ENCODE data around the gene SET. TPM values are rescaled to one million over a fixed set of nuclear protein-coding genes. Genes with fewer than 3 reads are reported as not detected.

The SET gene
- polyA plus RNA-seq, 4 donors = 586 to 729 (median 699) TPM

DNA sequence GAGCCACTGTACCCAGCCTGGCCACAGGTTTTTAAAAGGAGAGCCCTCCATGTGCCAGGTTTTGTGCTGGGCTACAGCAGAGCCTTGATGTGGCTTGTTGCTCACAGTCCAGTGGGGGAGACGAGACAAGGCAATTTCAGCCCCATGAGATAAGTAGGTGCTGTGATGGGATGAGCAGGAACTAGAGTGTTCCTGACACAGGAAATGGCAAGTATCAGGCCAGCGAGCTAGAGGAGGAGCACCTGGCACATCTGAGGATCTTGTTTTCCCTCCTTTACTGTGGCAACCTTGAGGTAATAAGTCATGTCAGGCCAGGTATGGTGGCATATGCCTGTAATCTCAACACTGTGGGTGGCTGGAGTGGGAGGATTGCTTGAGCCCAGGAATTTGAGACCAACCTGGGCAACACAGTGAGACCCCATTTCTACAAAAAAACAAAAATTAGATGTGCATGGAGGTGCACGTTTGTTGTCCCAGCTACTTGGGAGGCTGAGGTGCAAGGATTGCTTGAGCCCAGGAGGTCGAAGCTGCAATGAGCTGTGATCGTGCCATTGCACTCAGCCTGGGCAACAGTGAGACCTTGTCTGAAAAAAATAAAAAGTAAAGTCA lies 38.7 kb downstream of the SET start:
- no peak for DNase-seq (ENCODE audit: low read depth in 4 of 4, low spot score in 3 of 4)

DNA sequence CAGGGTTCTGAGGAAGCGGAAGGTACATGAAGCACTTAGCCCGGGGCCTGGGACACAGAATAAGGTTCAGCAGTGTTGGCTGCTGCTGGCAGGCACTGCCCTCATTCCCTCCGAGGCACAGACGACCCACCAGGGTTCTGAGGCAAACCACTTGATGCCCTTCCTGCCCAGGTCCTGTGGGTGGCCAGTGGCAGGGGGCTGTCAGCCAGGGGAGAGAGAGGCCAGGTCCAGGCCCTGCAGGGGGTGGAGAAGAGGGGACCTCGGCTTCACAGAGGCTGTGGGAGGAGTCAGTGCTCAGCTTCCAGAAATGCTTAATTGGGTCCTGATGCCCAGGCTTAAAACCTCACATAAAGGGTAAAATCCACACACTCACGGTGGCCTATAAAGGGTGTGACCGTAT lies 39.3 kb downstream of the SET start:
- no peak for DNase-seq (ENCODE audit: low read depth in 4 of 4, low spot score in 3 of 4)

DNA sequence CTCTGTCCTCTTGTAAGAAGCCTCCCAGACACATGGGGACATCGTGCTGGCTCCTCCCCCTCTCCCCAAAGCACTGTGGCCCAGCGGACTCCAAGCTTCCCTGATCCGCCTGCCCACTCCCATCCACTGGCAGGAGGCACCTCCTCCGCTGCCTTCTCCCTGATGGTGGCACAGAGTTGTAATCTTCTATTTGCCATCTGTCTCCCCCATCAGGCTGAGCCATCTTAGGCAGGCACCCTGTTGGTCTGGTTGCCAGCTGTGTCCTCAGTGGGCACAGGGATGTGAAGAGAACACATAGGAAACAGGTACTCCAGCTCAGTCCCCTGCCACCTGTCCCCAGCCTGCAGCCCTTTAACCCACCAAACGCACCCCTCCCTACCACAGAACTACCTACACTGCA lies 40.3 kb downstream of the SET start:
- DNase-seq (ENCODE audit: low read depth in 4 of 4, low spot score in 3 of 4) = no peak

DNA sequence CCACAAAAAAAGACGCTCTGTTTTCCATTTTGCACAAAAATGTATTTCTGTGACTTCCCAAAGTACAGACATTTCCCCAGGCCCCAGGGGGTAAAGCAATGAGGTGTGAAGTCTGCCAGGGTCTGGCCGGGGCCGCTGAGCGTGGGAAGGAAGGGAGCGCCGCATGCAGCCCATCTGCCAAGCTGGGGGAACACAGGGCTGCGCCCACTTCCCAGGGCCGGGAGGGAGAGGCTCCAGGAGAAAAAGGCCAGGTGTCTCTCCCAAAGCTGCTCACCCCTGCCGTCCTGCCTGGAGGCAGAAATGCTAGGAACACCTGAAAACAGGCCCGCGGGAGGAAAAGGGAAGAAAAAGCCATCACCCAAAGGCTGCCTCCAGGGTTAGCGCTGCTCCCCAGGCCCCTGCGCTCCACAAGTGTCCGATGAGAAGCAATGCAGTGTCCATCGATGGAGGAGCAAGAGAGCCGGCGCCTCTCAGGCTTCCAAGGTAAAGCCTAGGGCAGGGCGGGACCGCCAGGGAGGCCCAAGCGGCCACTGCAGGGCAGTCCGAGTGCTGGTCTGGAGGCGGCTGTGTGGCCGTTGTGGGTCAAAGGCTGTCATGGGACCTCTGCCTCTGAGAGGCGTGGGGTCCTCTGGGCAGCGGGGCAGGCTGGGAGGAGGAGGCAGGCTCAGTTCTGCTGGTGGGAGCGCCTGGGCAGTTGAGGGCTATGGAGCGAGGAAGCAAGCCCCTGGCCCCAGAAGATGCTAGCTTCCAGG lies 40.9 kb downstream of the SET start:
- DNase-seq (ENCODE audit: low read depth in 4 of 4, low spot score in 3 of 4) = no peak

DNA sequence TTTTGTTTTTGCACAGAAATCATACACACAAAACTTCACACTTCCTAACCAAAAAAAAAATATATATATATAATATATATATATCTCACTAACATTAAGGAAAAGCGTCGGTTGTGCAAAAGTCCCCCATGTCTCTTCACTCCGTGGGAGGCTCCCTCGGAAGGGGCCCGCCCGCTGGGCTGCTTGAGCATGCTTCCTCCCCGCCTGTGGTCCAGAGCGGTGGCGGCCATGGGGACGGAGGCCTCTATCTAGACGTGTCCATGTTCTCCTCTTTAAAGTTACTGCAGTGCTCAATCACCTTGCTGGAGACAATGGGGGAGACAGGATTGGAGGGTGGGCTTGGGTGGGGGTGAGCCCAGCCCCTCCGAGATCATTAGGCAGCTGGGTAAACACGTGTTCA lies 42.1 kb downstream of the SET start:
- no peak for DNase-seq (ENCODE audit: low read depth in 4 of 4, low spot score in 3 of 4)

DNA sequence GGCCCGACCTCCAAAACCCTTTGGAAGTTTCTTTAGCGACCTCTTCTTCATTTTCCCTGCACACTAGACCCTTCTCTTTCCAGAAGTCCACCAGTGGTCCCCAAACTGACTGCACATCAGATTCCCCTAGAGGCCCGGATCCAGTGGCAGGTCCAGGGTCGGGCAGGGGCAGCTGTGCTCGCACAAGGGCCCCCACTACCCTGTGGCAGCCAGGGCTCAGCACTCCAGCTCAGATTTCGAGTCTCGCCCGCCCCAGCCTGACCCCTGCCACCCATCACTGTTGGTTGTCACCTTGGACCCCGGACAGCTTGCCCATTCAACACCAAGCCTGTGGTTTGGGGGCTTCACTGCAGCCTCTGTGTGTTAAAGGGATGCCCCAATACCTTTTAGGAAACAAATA lies 42.7 kb downstream of the SET start:
- DNase-seq (ENCODE audit: low read depth in 4 of 4, low spot score in 3 of 4) = no peak

DNA sequence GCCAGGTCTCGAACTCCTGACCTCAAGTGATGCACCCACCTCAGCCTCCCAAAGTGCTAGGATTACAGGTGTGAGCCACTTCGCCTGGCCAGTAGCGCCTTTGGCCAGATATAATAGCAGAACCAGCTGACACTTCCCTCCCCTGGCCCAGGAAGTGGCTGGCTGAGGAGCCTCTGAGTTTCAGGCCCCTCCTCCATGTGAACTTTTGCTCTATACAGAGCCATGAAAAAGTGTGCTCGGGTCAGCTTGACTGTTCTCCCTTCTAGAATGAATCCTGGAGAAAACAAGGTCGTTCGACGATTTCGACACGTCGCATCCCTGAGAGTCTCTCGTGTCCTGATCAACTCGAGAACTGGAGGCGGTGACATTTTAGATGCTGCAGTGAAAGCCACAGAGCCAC lies 43.6 kb downstream of the SET start:
- no peak for DNase-seq (ENCODE audit: low read depth in 4 of 4, low spot score in 3 of 4)

DNA sequence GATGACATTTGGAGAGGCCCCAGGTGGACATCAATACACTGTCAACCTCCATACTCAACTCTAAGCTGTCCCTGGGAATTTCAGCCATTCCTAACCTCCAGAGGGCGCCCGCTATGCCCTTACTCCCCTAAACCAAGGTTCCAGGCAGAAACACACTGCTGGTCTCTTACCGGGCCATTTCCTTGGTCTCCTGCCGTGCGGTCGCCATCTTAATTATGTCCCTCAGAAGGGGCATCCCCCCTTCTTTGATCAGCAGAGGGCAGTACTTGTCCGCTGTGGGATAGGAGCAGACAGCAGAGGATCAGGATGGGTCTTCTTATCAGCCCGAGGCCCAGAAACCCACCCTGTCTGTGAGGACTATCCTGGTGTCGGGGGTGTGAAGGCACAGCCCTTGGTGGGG lies 44.2 kb downstream of the SET start:
- peak; percentile 55 to 77 (median 64) for DNase-seq (ENCODE audit: low read depth in 4 of 4, low spot score in 3 of 4)

DNA sequence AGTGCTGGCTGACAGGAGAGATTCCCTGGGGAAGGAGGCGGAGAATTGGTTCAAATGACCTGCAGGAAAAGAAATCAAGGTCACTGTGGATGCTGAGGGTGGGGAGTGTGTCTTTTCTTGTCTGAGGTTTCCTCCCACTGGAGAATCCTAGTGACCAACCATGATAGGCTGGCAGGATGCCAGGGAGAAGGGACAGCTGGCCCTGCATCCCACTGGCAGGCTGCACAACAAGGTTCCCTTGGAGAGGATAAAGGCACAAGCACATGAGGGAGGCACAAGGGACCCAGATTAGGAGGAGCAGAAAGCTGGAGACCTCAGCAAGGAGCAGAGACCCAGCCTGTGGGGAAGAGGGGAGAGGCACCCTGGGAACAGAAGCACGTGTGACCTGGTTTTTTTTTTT lies 46.4 kb downstream of the SET start:
- no peak for DNase-seq (ENCODE audit: low read depth in 4 of 4, low spot score in 3 of 4)

DNA sequence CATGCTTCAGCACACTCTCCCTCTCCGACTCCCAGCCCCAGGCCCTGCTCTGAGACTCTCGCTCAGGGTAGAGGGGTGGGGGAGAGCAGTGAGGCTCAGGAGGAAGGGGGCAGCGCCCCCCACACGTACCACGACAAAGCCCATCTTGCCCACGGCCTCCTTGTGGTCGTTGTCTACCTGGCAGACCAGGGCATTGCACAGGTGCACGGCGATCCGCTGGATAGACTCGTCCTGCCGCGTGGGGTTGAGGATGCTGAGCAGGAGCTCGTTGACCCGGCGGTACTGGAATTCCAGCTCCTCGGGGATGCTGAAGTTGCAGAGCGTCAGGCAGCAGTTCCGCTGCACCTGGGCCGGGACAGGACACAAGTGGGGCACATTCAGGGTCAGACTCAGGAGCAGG lies 53.4 kb downstream of the SET start:
- DNase-seq (ENCODE audit: low read depth in 4 of 4, low spot score in 3 of 4) = no peak

DNA sequence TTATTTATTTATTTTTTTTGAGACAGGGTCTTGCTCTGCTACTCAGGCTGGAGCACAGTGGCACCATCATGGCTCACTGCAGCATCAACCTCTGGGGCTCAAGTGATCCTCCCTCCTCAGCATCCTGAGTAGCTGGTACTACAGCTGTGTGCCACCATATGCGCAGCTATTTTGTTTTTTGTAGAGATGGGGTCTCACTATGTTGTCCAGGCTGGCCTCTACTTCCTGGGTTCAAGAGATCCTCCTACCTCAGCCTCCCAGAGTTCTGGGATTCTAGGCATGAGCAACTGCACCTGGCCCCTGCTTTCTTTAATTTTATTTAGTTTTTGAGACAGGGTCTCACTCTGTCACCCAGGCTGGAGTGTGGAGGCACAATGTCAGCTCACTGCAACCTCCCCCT lies 54.4 kb downstream of the SET start:
- no peak for DNase-seq (ENCODE audit: low read depth in 4 of 4, low spot score in 3 of 4)

Other genes with a start within 250 kb of the SET start
- gene ODF2, start 233.2 kb upstream of the SET start, polyA plus RNA-seq (ENCODE audit: insufficient read length in 4 of 4) = 10 to 100 TPM; 39.9 to 46.6 (median 41.6) TPM
- 10 to 100 TPM; 28.0 to 31.5 (median 30.4) TPM for gene GLE1, start 184.5 kb upstream of the SET start, polyA plus RNA-seq (ENCODE audit: insufficient read length in 4 of 4)
- 100 to 1,000 TPM; 301 to 363 (median 329) TPM for gene SPTAN1, start 136.6 kb upstream of the SET start, polyA plus RNA-seq (ENCODE audit: insufficient read length in 4 of 4)
- gene DYNC2I2, start 32.4 kb upstream of the SET start, polyA plus RNA-seq (ENCODE audit: insufficient read length in 4 of 4) = 10 to 100 TPM; 58.6 to 88.6 (median 64.9) TPM
- gene PKN3, start 13.3 kb downstream of the SET start, polyA plus RNA-seq (ENCODE audit: insufficient read length in 4 of 4) = 10 to 100 TPM in 3 of 4 donors, 1 to 10 TPM in 1; 8.1 to 12.6 (median 10.2) TPM
- gene ZDHHC12, start 34.9 kb downstream of the SET start, polyA plus RNA-seq (ENCODE audit: insufficient read length in 4 of 4) = 10 to 100 TPM; 17.0 to 25.1 (median 17.7) TPM
- 10 to 100 TPM; 31.7 to 42.6 (median 34.2) TPM for gene ZER1, start 82.7 kb downstream of the SET start, polyA plus RNA-seq (ENCODE audit: insufficient read length in 4 of 4)
- gene TBC1D13, start 98.0 kb downstream of the SET start, polyA plus RNA-seq (ENCODE audit: insufficient read length in 4 of 4) = 10 to 100 TPM; 36.0 to 43.5 (median 41.0) TPM
- 10 to 100 TPM in 1 of 4 donors, 1 to 10 TPM in 3; 7.0 to 16.1 (median 8.4) TPM for gene ENDOG, start 129.3 kb downstream of the SET start, polyA plus RNA-seq (ENCODE audit: insufficient read length in 4 of 4)
- gene SPOUT1, start 140.6 kb downstream of the SET start, polyA plus RNA-seq (ENCODE audit: insufficient read length in 4 of 4) = 10 to 100 TPM; 40.3 to 48.7 (median 43.0) TPM
- 10 to 100 TPM; 21.6 to 23.6 (median 22.5) TPM for gene KYAT1, start 192.7 kb downstream of the SET start, polyA plus RNA-seq (ENCODE audit: insufficient read length in 4 of 4)
- gene LRRC8A, start 192.9 kb downstream of the SET start, polyA plus RNA-seq (ENCODE audit: insufficient read length in 4 of 4) = 10 to 100 TPM; 29.5 to 34.3 (median 30.6) TPM
- 10 to 100 TPM; 58.8 to 61.6 (median 59.6) TPM for gene PHYHD1, start 231.8 kb downstream of the SET start, polyA plus RNA-seq (ENCODE audit: insufficient read length in 4 of 4)

Data from right renal pelvis (tissue), 4 donors.